K562 (cell line): Measurements from ENCODE around the gene KIAA1958. TPM values are rescaled to one million over a fixed set of nuclear protein-coding genes. Genes with fewer than 3 reads are reported as not detected.

Experiments used
- ATAC-seq: fragments of 200-7000 bp; cut with Tn5 transposase; 3 replicates; pipeline ENCODE4 v1.9.1; 2020; ENCODE audit warnings: moderate library complexity
- BruUV-seq: library from RNA; stranded (reverse); fragments of 400-500 nt; replicated peaks from 2 replicates; lab custom pipeline; 2021; lab: Mats Ljungman, UMichigan
- CTCF ChIA-PET: fragments of 300-600 bp; formaldehyde crosslinking; extraction: SDS; loops from one replicate; lab custom pipeline; 2021; ENCODE audit warnings: low intra/inter-chr PET ratio; lab: Yijun Ruan, JAX
- POLR2A ChIA-PET: fragments of 300-600, 350-650 bp; sonication (Branson Sonifier 250); formaldehyde crosslinking; extraction: SDS; loops from one replicate; lab custom pipeline; 2021; ENCODE audit warnings: antibody characterized with exemption, inconsistent platforms; lab: Yijun Ruan, JAX
- DNase-seq, 4 experiments: peaks; one replicate each; pipeline versions ENCODE4 v3.0.0 to v3.0.0-alpha.2; 2011 to 2018; ENCODE audit warnings: low spot score in 3 of 4, mixed read lengths in 3 of 4; ENCODE audit errors: extremely low read depth in 1 of 4
- FAIRE-seq: peaks from 2 replicates; lab custom pipeline; 2011; peaks lifted over from hg19 to GRCh38; lab: Jason Lieb, UNC
- H2AFZ ChIP-seq: 2 replicates; pipeline ENCODE4 v1.6.0; 2011; ENCODE audit warnings: low read depth, low read length, control low read depth, inconsistent platforms
- H3K27ac ChIP-seq: fragments of 200-600 bp; 3 replicates; pipeline ENCODE4 v1.8.0; 2011; ENCODE audit warnings: low read depth, mild to moderate bottlenecking, control low read depth, inconsistent platforms, low read length, moderate library complexity, mixed read lengths; ENCODE audit errors: extremely low read depth
- H3K27me3 ChIP-seq, 2 experiments: fragments of 300-600 bp in 1 of 2; 2 replicates in 1 of 2; 3 replicates in 1 of 2; pipeline versions ENCODE4 v1.6.0 to v1.8.0; 2011; ENCODE audit warnings: inconsistent platforms in 2 of 2, low read length in 2 of 2, mild to moderate bottlenecking in 1 of 2, mixed read lengths in 1 of 2, moderate library complexity in 1 of 2; ENCODE audit not compliant: control insufficient read depth in 2 of 2, insufficient read depth in 2 of 2
- H3K36me3 ChIP-seq: fragments of 300-600 bp; 3 replicates; pipeline ENCODE4 v1.8.0; 2011; ENCODE audit warnings: mild to moderate bottlenecking, low read length, inconsistent platforms; ENCODE audit not compliant: control insufficient read depth, insufficient read depth
- H3K4me1 ChIP-seq, 2 experiments: fragments of 200-600 bp in 1 of 2; replicated peaks in 1 of 2; 2 replicates in 1 of 2; 3 replicates in 1 of 2; pipeline versions ENCODE4 v1.5.1 to v1.8.0; 2011; ENCODE audit warnings: inconsistent platforms in 2 of 2, low read length in 2 of 2, mild to moderate bottlenecking in 1 of 2, mixed read lengths in 1 of 2, moderate library complexity in 1 of 2; ENCODE audit not compliant: control insufficient read depth in 2 of 2, insufficient read depth in 2 of 2
- H3K4me2 ChIP-seq: 2 replicates; pipeline ENCODE4 v1.6.1; 2011; ENCODE audit warnings: low read length, control low read depth, inconsistent platforms, mixed read lengths; ENCODE audit not compliant: insufficient read depth
- H3K4me3 ChIP-seq: fragments of 200-600 bp; sonication (generic), shearing (Covaris generic); 2 replicates; pipeline ENCODE4 v1.5.1; 2016; ENCODE audit warnings: control low read depth, inconsistent platforms
- H3K79me2 ChIP-seq: fragments of 200-600 bp; 3 replicates; pipeline ENCODE4 v1.8.0; 2011; ENCODE audit warnings: low read length, inconsistent platforms; ENCODE audit not compliant: control insufficient read depth, insufficient read depth
- H3K9ac ChIP-seq, 2 experiments: 2 replicates each; pipeline versions ENCODE4 v1.6.0 to v1.6.1; 2011; ENCODE audit warnings: low read depth in 2 of 2, low read length in 2 of 2, control low read depth in 1 of 2, inconsistent platforms in 1 of 2, mild to moderate bottlenecking in 1 of 2, mixed read lengths in 1 of 2; ENCODE audit not compliant: insufficient read depth in 1 of 2
- H3K9me1 ChIP-seq: one replicate; pipeline ENCODE4 v1.6.0; 2011; ENCODE audit warnings: inconsistent platforms, mild to moderate bottlenecking, low read length, moderate library complexity; ENCODE audit not compliant: control insufficient read depth, insufficient read depth
- H3K9me3 ChIP-seq: replicated peaks from 2 replicates; pipeline ENCODE4 v1.5.1; 2011; ENCODE audit warnings: low read depth, low read length, inconsistent platforms; ENCODE audit not compliant: control insufficient read depth, insufficient read depth
- H4K20me1 ChIP-seq: replicated peaks from 2 replicates; pipeline ENCODE4 v1.6.1; 2011; ENCODE audit warnings: low read length, inconsistent platforms, mixed read lengths; ENCODE audit not compliant: control insufficient read depth, insufficient read depth
- ATF7 ChIP-seq: fragments of 450-650 bp; IDR thresholded peaks from 2 replicates; pipeline ENCODE4 v1.7.1; 2014; ENCODE audit warnings: mild to moderate bottlenecking, moderate library complexity
- CEBPG ChIP-seq, 3 experiments: fragments of 200-800 bp in 1 of 3; sonication (Bioruptor generic) in 1 of 3; sonication (generic) in 1 of 3; formaldehyde crosslinking in 1 of 3; IDR thresholded peaks in 2 of 3; conservative IDR thresholded peaks in 1 of 3; 2 replicates each; pipeline versions ENCODE4 v1.6.1 to v1.8.0; 2016 to 2022; ENCODE audit warnings: missing compliant biosample characterization in 2 of 3, missing genetic modification characterization in 2 of 3, mild to moderate bottlenecking in 1 of 3, missing genetic modification reagents in 1 of 3
- KDM1A ChIP-seq, 2 experiments: fragments of 450-650 bp; IDR thresholded peaks; 2 replicates each; pipeline ENCODE4 v1.6.1; 2016; ENCODE audit warnings: mild to moderate bottlenecking in 2 of 2
- PHB2 ChIP-seq: fragments of 450-650 bp; IDR thresholded peaks from 2 replicates; pipeline ENCODE4 v1.6.1; 2017; ENCODE audit warnings: low read depth
- SAFB ChIP-seq: fragments of 200-400 bp; formaldehyde crosslinking; IDR thresholded peaks from 2 replicates; pipeline ENCODE4 v1.6.1; 2017; ENCODE audit warnings: low read depth, low read length, borderline replicate concordance
- SAP30 ChIP-seq: fragments of 200-600 bp; sonication (generic); IDR thresholded peaks from 2 replicates; pipeline ENCODE4 v1.6.1; 2012; ENCODE audit warnings: borderline replicate concordance, low read depth, mild to moderate bottlenecking, moderate library complexity, low read length, control low read depth, inconsistent platforms; ENCODE audit not compliant: insufficient read depth, poor library complexity, severe bottlenecking
- SMARCA5 ChIP-seq: fragments of 450-650 bp; IDR thresholded peaks from 2 replicates; pipeline ENCODE4 v1.6.1; 2016
- TFAP4 ChIP-seq: sonication (generic); formaldehyde crosslinking; IDR thresholded peaks from 2 replicates; pipeline ENCODE4 v1.8.0; 2022; ENCODE audit warnings: missing genetic modification reagents, mild to moderate bottlenecking, moderate library complexity, borderline replicate concordance
- THAP12 ChIP-seq: fragments of 250-450 bp; sonication (Bioruptor Pico); IDR thresholded peaks from 2 replicates; pipeline ENCODE4 v1.9.0; 2021; ENCODE audit warnings: mild to moderate bottlenecking, inconsistent platforms
- ZNF133 ChIP-seq: fragments of 250-450 bp; sonication (Bioruptor Pico); IDR thresholded peaks from 2 replicates; pipeline ENCODE4 v1.4.0; 2020; ENCODE audit warnings: mild to moderate bottlenecking
- WGBS: fragments of 100-300 bp; shearing (Covaris generic); methylation state at CpG from one replicate; pipeline ENCODE4 v1.1.6; 2016; ENCODE audit warnings: low coverage, mixed read lengths; ENCODE audit not compliant: insufficient coverage; ENCODE audit errors: missing lambda C conversion rate; 5-methylcytosine and 5-hydroxymethylcytosine counted together
- in situ Hi-C: fragments of 300-500 bp; cut with MboI; formaldehyde crosslinking; loops from 4 replicates; pipeline ENCODE4 v1.15.0; 2018; ENCODE audit warnings: inconsistent platforms, mixed read lengths
- intact Hi-C: fragments of 100-400 bp; cut with micrococcal nuclease; formaldehyde crosslinking; loops from 2 replicates; pipeline ENCODE4 v1.14.2; 2022
- polyA plus RNA-seq, 8 experiments: library from polyadenylated mRNA; depleted of rRNA in 4 of 8; stranded (reverse) in 5 of 8; unstranded in 3 of 8; fragments of >200 nt; fragmentation: Nextera tagmentation in 2 of 8; fragmentation: Illumina TruSeq in 1 of 8; extraction: Ambion mirVana in 2 of 8; extraction: Trizol in 1 of 8; gene quantifications; 2 replicates each; pipeline versions ENCODE4 v1.2.1 to v1.2.3, GENCODE V29; 2011 to 2014; ENCODE audit warnings: inconsistent platforms in 1 of 8, missing spikeins in 1 of 8
- total RNA-seq, 7 experiments: library from RNA; depleted of rRNA in 6 of 7; stranded (reverse); fragments of >200 nt in 6 of 7; fragmentation: Illumina TruSeq in 2 of 7; extraction: Trizol in 2 of 7; gene quantifications; 2 replicates each; pipeline versions ENCODE4 v1.2.1 to v1.2.3, GENCODE V29; 2011 to 2021; ENCODE audit warnings: low replicate concordance in 1 of 7
- TF ChIP-seq, protein P1 (sequence below): fragments of 450-650 bp; formaldehyde crosslinking; IDR thresholded peaks from 2 replicates; pipeline ENCODE4 v1.4.0; 2020; ENCODE audit warnings: mild to moderate bottlenecking, moderate library complexity

The KIAA1958 gene
- total and polyA plus RNA-seq, 9 of the 15 experiments (the other 6 are each of a cell fraction or from before 2014, with no cell fraction given): 1.1 to 16.0 (median 10.1) TPM

GRCh38 chr9:112533660-112534059, 47.0 kb downstream of the KIAA1958 start:
- 63% methylated on average over 3 of the region's 3 CpGs for WGBS
- Histone ChIP-seq H3K36me3 (no peaks in the 10 kb centered on the region), H3K27me3 (no peaks in the 10 kb centered on the region)
- CTCF ChIA-PET: no interaction called here
- TF ChIP-seq KDM1A (IDR thresholded peaks at IDR 0.05): 0 out of 4 replicates have a peak, but pooled peaks have one; percentile 20 to 23
- TF ChIP-seq SMARCA5: no peak
- TF ChIP-seq, all 486 proteins: peak for 1
- DNase-seq (no peak), FAIRE-seq (no peak), ATAC-seq (peak; percentile 57)
- H3K4me1 ChIP-seq: no peaks in the 10 kb centered on the region
- H2AFZ ChIP-seq: no peak overlapping the region
- no peak overlapping the region for H3K27ac ChIP-seq
- peaks cover 29% of the 10 kb centered on the region for H3K79me2 ChIP-seq
- H3K4me2 ChIP-seq: no peak overlapping the region
- H3K9me1 ChIP-seq: no peaks in the 10 kb centered on the region
- POLR2A ChIA-PET: interaction anchor here (0.6 to 1.0 kb wide), 3 partner anchors 11 to 16 kb away, joined by 3 to 5 read pairs (median 3); no protein-coding TSS in a partner anchor
- BruUV-seq: no TSS peak
- H4K20me1 ChIP-seq: no peaks in the 10 kb centered on the region
- H3K9ac ChIP-seq: no peak overlapping the region
- no peak overlapping the region for H3K4me3 ChIP-seq
- no peaks in the 10 kb centered on the region for H3K9me3 ChIP-seq
- intact Hi-C loops (no loop called here), in situ Hi-C loops (no loop called here)

- Histone ChIP-seq H3K27ac (no peak overlapping the region), H3K9me3 (no peaks in the 10 kb centered on the region), H3K4me2 (no peak overlapping the region), H4K20me1 (no peaks in the 10 kb centered on the region), H3K4me3 (no peak overlapping the region), H3K9ac (no peak overlapping the region), H3K4me1 (no peaks in the 10 kb centered on the region), H3K36me3 (no peaks in the 10 kb centered on the region), H3K27me3 (no peaks in the 10 kb centered on the region), H3K79me2 (peaks cover 26% of the 10 kb centered on the region), H2AFZ (no peak overlapping the region), H3K9me1 (no peaks in the 10 kb centered on the region)
- WGBS: 0% methylated on average over 1 of the region's 1 CpG
- in situ Hi-C loops: no loop called here
- DNase-seq (no peak), ATAC-seq (no peak), FAIRE-seq (no peak)
- intact Hi-C loops: no loop called here
- no TSS peak for BruUV-seq
- ChIA-PET CTCF (no interaction called here), POLR2A (no interaction called here)
- no peak for TF ChIP-seq ZNF133 (CRISPR knock-in tag)
- no peak for TF ChIP-seq CEBPG (CRISPR knock-in tag; IDR thresholded peaks at IDR 0.05)
- no peak for TF ChIP-seq CEBPG (tag; conservative IDR thresholded peaks at IDR 0.05 in 1 of 2, IDR thresholded peaks at IDR 0.05 in 1 of 2)
- TF ChIP-seq ATF7: no peak
- no peak for TF ChIP-seq TFAP4 (CRISPR knock-in tag)
- TF ChIP-seq THAP12 (CRISPR knock-in tag): no peak
- TF ChIP-seq, protein P1, sequence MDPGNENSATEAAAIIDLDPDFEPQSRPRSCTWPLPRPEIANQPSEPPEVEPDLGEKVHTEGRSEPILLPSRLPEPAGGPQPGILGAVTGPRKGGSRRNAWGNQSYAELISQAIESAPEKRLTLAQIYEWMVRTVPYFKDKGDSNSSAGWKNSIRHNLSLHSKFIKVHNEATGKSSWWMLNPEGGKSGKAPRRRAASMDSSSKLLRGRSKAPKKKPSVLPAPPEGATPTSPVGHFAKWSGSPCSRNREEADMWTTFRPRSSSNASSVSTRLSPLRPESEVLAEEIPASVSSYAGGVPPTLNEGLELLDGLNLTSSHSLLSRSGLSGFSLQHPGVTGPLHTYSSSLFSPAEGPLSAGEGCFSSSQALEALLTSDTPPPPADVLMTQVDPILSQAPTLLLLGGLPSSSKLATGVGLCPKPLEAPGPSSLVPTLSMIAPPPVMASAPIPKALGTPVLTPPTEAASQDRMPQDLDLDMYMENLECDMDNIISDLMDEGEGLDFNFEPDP: no peak
- no peak for TF ChIP-seq SAP30
- TF ChIP-seq PHB2: no peak
- no peak for TF ChIP-seq SAFB
These were observed 48.7 kb downstream of the KIAA1958 start for GRCh38 chr9:112535301-112535700.
